Measurements from ENCODE around the gene CCDC80.

Gene CCDC80

DNA sequence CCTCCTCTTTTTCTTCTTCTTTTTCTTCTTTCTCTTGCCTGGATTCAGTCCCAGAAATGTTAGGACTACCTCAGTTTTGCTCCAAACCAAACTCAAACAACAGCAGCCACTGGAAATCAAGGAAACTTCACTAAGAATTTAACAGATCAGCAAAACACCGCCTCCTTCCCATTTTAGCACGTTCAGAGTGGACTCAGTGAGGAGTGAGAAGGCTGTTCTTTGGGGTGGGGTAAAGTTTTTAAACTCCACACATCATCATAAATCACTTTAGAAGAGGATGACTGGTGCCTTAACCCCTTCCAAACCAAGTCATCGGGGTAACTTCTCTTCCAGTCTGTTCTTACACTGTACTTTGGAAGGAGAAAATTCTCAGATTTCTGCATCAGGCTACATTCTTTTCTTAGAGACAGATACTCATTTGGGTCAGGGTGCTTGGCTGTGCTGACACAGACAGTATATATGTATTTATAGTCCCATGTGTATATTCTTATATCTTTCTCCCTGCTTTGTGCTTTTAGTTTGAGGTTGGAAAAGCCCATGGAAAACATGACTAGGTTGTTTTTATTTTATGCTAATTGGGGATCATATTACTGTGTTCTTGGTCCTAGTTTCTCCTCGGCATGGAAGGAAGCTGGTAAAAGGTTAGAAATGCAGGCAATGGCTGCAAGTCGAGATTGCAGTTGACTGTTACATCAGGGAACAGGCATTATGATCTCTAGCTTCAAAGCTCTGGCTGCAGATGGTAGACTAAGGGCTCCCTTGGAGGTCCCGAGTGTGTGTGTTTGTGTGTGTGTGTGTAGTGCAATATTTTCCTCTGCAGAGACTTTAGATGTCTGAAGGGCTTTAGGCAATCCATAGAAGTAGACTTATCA is at the start of gene CCDC80 (continued):
- TF ChIP-seq, protein P1, sequence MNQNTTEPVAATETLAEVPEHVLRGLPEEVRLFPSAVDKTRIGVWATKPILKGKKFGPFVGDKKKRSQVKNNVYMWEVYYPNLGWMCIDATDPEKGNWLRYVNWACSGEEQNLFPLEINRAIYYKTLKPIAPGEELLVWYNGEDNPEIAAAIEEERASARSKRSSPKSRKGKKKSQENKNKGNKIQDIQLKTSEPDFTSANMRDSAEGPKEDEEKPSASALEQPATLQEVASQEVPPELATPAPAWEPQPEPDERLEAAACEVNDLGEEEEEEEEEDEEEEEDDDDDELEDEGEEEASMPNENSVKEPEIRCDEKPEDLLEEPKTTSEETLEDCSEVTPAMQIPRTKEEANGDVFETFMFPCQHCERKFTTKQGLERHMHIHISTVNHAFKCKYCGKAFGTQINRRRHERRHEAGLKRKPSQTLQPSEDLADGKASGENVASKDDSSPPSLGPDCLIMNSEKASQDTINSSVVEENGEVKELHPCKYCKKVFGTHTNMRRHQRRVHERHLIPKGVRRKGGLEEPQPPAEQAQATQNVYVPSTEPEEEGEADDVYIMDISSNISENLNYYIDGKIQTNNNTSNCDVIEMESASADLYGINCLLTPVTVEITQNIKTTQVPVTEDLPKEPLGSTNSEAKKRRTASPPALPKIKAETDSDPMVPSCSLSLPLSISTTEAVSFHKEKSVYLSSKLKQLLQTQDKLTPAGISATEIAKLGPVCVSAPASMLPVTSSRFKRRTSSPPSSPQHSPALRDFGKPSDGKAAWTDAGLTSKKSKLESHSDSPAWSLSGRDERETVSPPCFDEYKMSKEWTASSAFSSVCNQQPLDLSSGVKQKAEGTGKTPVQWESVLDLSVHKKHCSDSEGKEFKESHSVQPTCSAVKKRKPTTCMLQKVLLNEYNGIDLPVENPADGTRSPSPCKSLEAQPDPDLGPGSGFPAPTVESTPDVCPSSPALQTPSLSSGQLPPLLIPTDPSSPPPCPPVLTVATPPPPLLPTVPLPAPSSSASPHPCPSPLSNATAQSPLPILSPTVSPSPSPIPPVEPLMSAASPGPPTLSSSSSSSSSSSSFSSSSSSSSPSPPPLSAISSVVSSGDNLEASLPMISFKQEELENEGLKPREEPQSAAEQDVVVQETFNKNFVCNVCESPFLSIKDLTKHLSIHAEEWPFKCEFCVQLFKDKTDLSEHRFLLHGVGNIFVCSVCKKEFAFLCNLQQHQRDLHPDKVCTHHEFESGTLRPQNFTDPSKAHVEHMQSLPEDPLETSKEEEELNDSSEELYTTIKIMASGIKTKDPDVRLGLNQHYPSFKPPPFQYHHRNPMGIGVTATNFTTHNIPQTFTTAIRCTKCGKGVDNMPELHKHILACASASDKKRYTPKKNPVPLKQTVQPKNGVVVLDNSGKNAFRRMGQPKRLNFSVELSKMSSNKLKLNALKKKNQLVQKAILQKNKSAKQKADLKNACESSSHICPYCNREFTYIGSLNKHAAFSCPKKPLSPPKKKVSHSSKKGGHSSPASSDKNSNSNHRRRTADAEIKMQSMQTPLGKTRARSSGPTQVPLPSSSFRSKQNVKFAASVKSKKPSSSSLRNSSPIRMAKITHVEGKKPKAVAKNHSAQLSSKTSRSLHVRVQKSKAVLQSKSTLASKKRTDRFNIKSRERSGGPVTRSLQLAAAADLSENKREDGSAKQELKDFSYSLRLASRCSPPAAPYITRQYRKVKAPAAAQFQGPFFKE (tag by site-specific recombination; IDR thresholded peaks at IDR 0.05; ENCODE audit: borderline replicate concordance): no peak
- no peak for TF ChIP-seq ZFP41 (tag by site-specific recombination; IDR thresholded peaks at IDR 0.05; ENCODE audit: borderline replicate concordance)
- TF ChIP-seq, protein P2, sequence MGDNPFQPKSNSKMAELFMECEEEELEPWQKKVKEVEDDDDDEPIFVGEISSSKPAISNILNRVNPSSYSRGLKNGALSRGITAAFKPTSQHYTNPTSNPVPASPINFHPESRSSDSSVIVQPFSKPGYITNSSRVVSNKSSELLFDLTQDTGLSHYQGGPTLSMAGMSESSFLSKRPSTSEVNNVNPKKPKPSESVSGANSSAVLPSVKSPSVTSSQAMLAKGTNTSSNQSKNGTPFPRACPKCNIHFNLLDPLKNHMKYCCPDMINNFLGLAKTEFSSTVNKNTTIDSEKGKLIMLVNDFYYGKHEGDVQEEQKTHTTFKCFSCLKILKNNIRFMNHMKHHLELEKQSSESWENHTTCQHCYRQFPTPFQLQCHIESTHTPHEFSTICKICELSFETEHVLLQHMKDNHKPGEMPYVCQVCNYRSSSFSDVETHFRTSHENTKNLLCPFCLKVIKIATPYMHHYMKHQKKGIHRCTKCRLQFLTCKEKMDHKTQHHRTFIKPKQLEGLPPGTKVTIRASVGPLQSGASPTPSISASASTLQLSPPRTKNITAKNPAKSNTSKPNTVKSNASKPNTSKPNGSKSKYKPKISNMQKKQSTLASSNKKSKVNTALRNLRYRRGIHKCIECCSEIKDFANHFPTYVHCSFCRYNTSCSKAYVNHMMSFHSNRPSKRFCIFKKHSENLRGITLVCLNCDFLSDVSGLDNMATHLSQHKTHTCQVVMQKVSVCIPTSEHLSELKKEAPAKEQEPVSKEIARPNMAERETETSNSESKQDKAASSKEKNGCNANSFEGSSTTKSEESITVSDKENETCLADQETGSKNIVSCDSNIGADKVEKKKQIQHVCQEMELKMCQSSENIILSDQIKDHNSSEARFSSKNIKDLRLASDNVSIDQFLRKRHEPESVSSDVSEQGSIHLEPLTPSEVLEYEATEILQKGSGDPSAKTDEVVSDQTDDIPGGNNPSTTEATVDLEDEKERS (tag by site-specific recombination; IDR thresholded peaks at IDR 0.05): no peak
- TF ChIP-seq HOXD13 (CRISPR knock-in tag; IDR thresholded peaks at IDR 0.05; ENCODE audit: borderline replicate concordance): no peak
- TF ChIP-seq ZNF121 (tag by site-specific recombination; IDR thresholded peaks at IDR 0.05): no peak
- TF ChIP-seq ZNF473 (tag by site-specific recombination; IDR thresholded peaks at IDR 0.05): no peak
- peak; percentile 75 for TF ChIP-seq ZNF341 (tag by site-specific recombination; IDR thresholded peaks at IDR 0.05; ENCODE audit: low read depth)
- no peak for TF ChIP-seq ZBTB8A (tag by site-specific recombination; IDR thresholded peaks at IDR 0.05)
- TF ChIP-seq ZNF146 (tag by site-specific recombination; IDR thresholded peaks at IDR 0.05): no peak
- no peak for TF ChIP-seq ZNF394 (tag by site-specific recombination; IDR thresholded peaks at IDR 0.05; ENCODE audit: borderline replicate concordance)
- TF ChIP-seq ZNF560 (tag by site-specific recombination; IDR thresholded peaks at IDR 0.05; ENCODE audit: borderline replicate concordance): no peak
- TF ChIP-seq, protein P3, sequence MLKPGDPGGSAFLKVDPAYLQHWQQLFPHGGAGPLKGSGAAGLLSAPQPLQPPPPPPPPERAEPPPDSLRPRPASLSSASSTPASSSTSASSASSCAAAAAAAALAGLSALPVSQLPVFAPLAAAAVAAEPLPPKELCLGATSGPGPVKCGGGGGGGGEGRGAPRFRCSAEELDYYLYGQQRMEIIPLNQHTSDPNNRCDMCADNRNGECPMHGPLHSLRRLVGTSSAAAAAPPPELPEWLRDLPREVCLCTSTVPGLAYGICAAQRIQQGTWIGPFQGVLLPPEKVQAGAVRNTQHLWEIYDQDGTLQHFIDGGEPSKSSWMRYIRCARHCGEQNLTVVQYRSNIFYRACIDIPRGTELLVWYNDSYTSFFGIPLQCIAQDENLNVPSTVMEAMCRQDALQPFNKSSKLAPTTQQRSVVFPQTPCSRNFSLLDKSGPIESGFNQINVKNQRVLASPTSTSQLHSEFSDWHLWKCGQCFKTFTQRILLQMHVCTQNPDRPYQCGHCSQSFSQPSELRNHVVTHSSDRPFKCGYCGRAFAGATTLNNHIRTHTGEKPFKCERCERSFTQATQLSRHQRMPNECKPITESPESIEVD (tag by site-specific recombination; IDR thresholded peaks at IDR 0.05): peak; percentile 53; the same call in 1 of the 2 replicates
- peak; percentile 24; the same call in 1 of the 2 replicates for TF ChIP-seq ZBTB17 (tag by site-specific recombination; IDR thresholded peaks at IDR 0.05)
- no peak for TF ChIP-seq ZNF169 (tag by site-specific recombination; IDR thresholded peaks at IDR 0.05)
- TF ChIP-seq ZNF558 (tag by site-specific recombination; IDR thresholded peaks at IDR 0.05): no peak
- no peak for TF ChIP-seq ZBTB1 (tag by site-specific recombination; IDR thresholded peaks at IDR 0.05)
- TF ChIP-seq, protein P4, sequence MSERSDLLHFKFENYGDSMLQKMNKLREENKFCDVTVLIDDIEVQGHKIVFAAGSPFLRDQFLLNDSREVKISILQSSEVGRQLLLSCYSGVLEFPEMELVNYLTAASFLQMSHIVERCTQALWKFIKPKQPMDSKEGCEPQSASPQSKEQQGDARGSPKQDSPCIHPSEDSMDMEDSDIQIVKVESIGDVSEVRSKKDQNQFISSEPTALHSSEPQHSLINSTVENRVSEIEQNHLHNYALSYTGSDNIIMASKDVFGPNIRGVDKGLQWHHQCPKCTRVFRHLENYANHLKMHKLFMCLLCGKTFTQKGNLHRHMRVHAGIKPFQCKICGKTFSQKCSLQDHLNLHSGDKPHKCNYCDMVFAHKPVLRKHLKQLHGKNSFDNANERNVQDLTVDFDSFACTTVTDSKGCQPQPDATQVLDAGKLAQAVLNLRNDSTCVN (tag by site-specific recombination; optimal IDR thresholded peaks at IDR 0.05): no peak
- no peak for TF ChIP-seq ZNF354C (tag by site-specific recombination; IDR thresholded peaks at IDR 0.05; ENCODE audit: borderline replicate concordance, low read depth)
- TF ChIP-seq ZNF114 (tag by site-specific recombination; IDR thresholded peaks at IDR 0.05): no peak
- TF ChIP-seq ZNF701 (tag by site-specific recombination; IDR thresholded peaks at IDR 0.05): no peak
- no peak for TF ChIP-seq ZIC2 (tag by site-specific recombination; IDR thresholded peaks at IDR 0.05)
- TF ChIP-seq ZNF768 (tag by site-specific recombination; IDR thresholded peaks at IDR 0.05): no peak
- TF ChIP-seq GFI1B (tag by site-specific recombination; IDR thresholded peaks at IDR 0.05): no peak
- TF ChIP-seq ZNF843 (tag by site-specific recombination; IDR thresholded peaks at IDR 0.05): no peak
- no peak for TF ChIP-seq GLIS2 (tag by site-specific recombination; IDR thresholded peaks at IDR 0.05)
- no peak for TF ChIP-seq ZBTB7A (tag by site-specific recombination; IDR thresholded peaks at IDR 0.05; ENCODE audit: low read depth)
- no peak for TF ChIP-seq ZFP37 (tag by site-specific recombination; IDR thresholded peaks at IDR 0.05)
